Measurements from ENCODE around the gene GMDS.
A peak's percentile ranks its signal among the peaks of the same experiment; 100 is the strongest.

Gene GMDS

GRCh38 chr6:1612974-1613306 lies 632.5 kb downstream of the GMDS start:
- no peak for DNase-seq (ENCODE audit: low read depth)

- DNase-seq (ENCODE audit: low read depth) = no peak
Measured at GRCh38 chr6:1612299-1612973, 633.0 kb downstream of the GMDS start.

- no peak for DNase-seq (ENCODE audit: low read depth)
Measured at GRCh38 chr6:1611572-1612298, 633.7 kb downstream of the GMDS start.

- no peak for DNase-seq (ENCODE audit: low read depth)
Measured at GRCh38 chr6:1611322-1611571, 634.2 kb downstream of the GMDS start.

- no peak for DNase-seq (ENCODE audit: low read depth)
Measured at GRCh38 chr6:1610497-1611321, 634.7 kb downstream of the GMDS start.

GRCh38 chr6:1609648-1610496 lies 635.5 kb downstream of the GMDS start, which contains the start of gene FOXC1:
TSS of gene FOXC1 (plus strand) at chr6:1609915. CDS start at chr6:1610446, 531 bp downstream.
- DNase-seq (ENCODE audit: low read depth) = no peak

- DNase-seq (ENCODE audit: low read depth) = no peak
Measured at GRCh38 chr6:1609041-1609647, 636.3 kb downstream of the GMDS start.

GRCh38 chr6:1608222-1609040 lies 637.0 kb downstream of the GMDS start:
- no peak for DNase-seq (ENCODE audit: low read depth)

GRCh38 chr6:1607516-1608221 lies 637.7 kb downstream of the GMDS start:
- no peak for DNase-seq (ENCODE audit: low read depth)

- DNase-seq (ENCODE audit: low read depth) = no peak
Measured at GRCh38 chr6:1606780-1607515, 638.5 kb downstream of the GMDS start.

- DNase-seq (ENCODE audit: low read depth) = no peak
Measured at GRCh38 chr6:1605893-1606779, 639.3 kb downstream of the GMDS start.

GRCh38 chr6:1605004-1605892 lies 640.2 kb downstream of the GMDS start:
- DNase-seq (ENCODE audit: low read depth) = no peak

GRCh38 chr6:1604158-1605003 lies 641.0 kb downstream of the GMDS start:
- DNase-seq (ENCODE audit: low read depth) = peak; percentile 44

- no peak for DNase-seq (ENCODE audit: low read depth)
Measured at GRCh38 chr6:1603708-1604107, 641.7 kb downstream of the GMDS start.

GRCh38 chr6:1602049-1602713 lies 643.2 kb downstream of the GMDS start:
- DNase-seq (ENCODE audit: low read depth) = no peak
